ENCODE data around the gene ABLIM1. TPM values are rescaled to one million over a fixed set of nuclear protein-coding genes. Genes with fewer than 3 reads are reported as not detected.

ABLIM1 gene
- total RNA-seq, 1 donor from 2014 or later = 152 TPM

GRCh38 chr10:114678820-114679219 lies 20.7 kb upstream of the ABLIM1 start:
- Histone ChIP-seq H3K27me3 (ENCODE audit: control insufficient read depth, insufficient read depth, low read length) (no peaks in the 10 kb centered on the region), H3K36me3 (ENCODE audit: control insufficient read depth, insufficient read depth, low read length) (no peaks in the 10 kb centered on the region), H3K4me3 (ENCODE audit: low read depth, low read length) (no peak overlapping the region)
- DNase-seq (ENCODE audit: low read depth) (peak; percentile 57), FAIRE-seq (no peak)
- TF ChIP-seq CTCF (IDR thresholded peaks at IDR 0.05; ENCODE audit: insufficient read depth, low read length, severe bottlenecking) = no peak

GRCh38 chr10:114678336-114678735 lies 20.3 kb upstream of the ABLIM1 start:
- Histone ChIP-seq H3K36me3 (ENCODE audit: control insufficient read depth, insufficient read depth, low read length) (no peaks in the 10 kb centered on the region), H3K4me3 (ENCODE audit: low read depth, low read length) (no peak overlapping the region), H3K27me3 (ENCODE audit: control insufficient read depth, insufficient read depth, low read length) (no peaks in the 10 kb centered on the region)
- FAIRE-seq (no peak), DNase-seq (ENCODE audit: low read depth) (no peak)
- TF ChIP-seq CTCF (IDR thresholded peaks at IDR 0.05; ENCODE audit: insufficient read depth, low read length, severe bottlenecking) = no peak

- DNase-seq (ENCODE audit: low read depth) = no peak
- no peaks in the 10 kb centered on the region for H3K27me3 ChIP-seq (ENCODE audit: control insufficient read depth, insufficient read depth, low read length)
- TF ChIP-seq CTCF (IDR thresholded peaks at IDR 0.05; ENCODE audit: insufficient read depth, low read length, severe bottlenecking) = no peak
- FAIRE-seq = no peak
- H3K4me3 ChIP-seq (ENCODE audit: low read depth, low read length) = no peak overlapping the region
- H3K36me3 ChIP-seq (ENCODE audit: control insufficient read depth, insufficient read depth, low read length) = no peaks in the 10 kb centered on the region
Observed at GRCh38 chr10:114674346-114674745, 16.3 kb upstream of the ABLIM1 start.

- no peak for TF ChIP-seq CTCF (IDR thresholded peaks at IDR 0.05; ENCODE audit: insufficient read depth, low read length, severe bottlenecking)
- no peaks in the 10 kb centered on the region for H3K36me3 ChIP-seq (ENCODE audit: control insufficient read depth, insufficient read depth, low read length)
- H3K4me3 ChIP-seq (ENCODE audit: low read depth, low read length) = no peak overlapping the region
- no peak for FAIRE-seq
- no peaks in the 10 kb centered on the region for H3K27me3 ChIP-seq (ENCODE audit: control insufficient read depth, insufficient read depth, low read length)
- DNase-seq (ENCODE audit: low read depth) = no peak
Observed at GRCh38 chr10:114669648-114670047, 11.6 kb upstream of the ABLIM1 start.

- FAIRE-seq = no peak
- no peak for DNase-seq (ENCODE audit: low read depth)
- Histone ChIP-seq H3K4me3 (ENCODE audit: low read depth, low read length) (no peak overlapping the region), H3K27me3 (ENCODE audit: control insufficient read depth, insufficient read depth, low read length) (no peaks in the 10 kb centered on the region), H3K36me3 (ENCODE audit: control insufficient read depth, insufficient read depth, low read length) (no peaks in the 10 kb centered on the region)
- TF ChIP-seq CTCF (IDR thresholded peaks at IDR 0.05; ENCODE audit: insufficient read depth, low read length, severe bottlenecking) = no peak
Observed at GRCh38 chr10:114668375-114669080, 10.5 kb upstream of the ABLIM1 start.

GRCh38 chr10:114665873-114666272 lies 7.8 kb upstream of the ABLIM1 start:
- FAIRE-seq (no peak), DNase-seq (ENCODE audit: low read depth) (no peak)
- Histone ChIP-seq H3K4me3 (ENCODE audit: low read depth, low read length) (no peak overlapping the region), H3K27me3 (ENCODE audit: control insufficient read depth, insufficient read depth, low read length) (peaks cover 2% of the 10 kb centered on the region), H3K36me3 (ENCODE audit: control insufficient read depth, insufficient read depth, low read length) (no peaks in the 10 kb centered on the region)
- TF ChIP-seq CTCF (IDR thresholded peaks at IDR 0.05; ENCODE audit: insufficient read depth, low read length, severe bottlenecking) = no peak
